ENCODE measurements around the gene TSPAN9. TPM values are rescaled to one million over a fixed set of nuclear protein-coding genes. Genes with fewer than 3 reads are reported as not detected.

Gene TSPAN9
- total RNA-seq, 1 experiment from 2014 or later: 7.7 TPM

GRCh38 chr12:3132636-3133404 lies 55.6 kb downstream of the TSPAN9 start:
- CTCF ChIA-PET: no interaction called here
- H3K27ac ChIP-seq (ENCODE audit: low read length): no peak overlapping the region
- TF ChIP-seq, protein P1, sequence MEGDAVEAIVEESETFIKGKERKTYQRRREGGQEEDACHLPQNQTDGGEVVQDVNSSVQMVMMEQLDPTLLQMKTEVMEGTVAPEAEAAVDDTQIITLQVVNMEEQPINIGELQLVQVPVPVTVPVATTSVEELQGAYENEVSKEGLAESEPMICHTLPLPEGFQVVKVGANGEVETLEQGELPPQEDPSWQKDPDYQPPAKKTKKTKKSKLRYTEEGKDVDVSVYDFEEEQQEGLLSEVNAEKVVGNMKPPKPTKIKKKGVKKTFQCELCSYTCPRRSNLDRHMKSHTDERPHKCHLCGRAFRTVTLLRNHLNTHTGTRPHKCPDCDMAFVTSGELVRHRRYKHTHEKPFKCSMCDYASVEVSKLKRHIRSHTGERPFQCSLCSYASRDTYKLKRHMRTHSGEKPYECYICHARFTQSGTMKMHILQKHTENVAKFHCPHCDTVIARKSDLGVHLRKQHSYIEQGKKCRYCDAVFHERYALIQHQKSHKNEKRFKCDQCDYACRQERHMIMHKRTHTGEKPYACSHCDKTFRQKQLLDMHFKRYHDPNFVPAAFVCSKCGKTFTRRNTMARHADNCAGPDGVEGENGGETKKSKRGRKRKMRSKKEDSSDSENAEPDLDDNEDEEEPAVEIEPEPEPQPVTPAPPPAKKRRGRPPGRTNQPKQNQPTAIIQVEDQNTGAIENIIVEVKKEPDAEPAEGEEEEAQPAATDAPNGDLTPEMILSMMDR (IDR thresholded peaks at IDR 0.05): no peak
- TF ChIP-seq POLR2AphosphoS5 (IDR thresholded peaks at IDR 0.05; ENCODE audit: low read depth, low read length) (no peak), SIN3A (IDR thresholded peaks at IDR 0.05; ENCODE audit: borderline replicate concordance, insufficient read depth, low read depth, low read length) (no peak), TCF7L2 (IDR thresholded peaks at IDR 0.05; ENCODE audit: low read depth, low read length) (no peak)
- TF ChIP-seq, protein P2, sequence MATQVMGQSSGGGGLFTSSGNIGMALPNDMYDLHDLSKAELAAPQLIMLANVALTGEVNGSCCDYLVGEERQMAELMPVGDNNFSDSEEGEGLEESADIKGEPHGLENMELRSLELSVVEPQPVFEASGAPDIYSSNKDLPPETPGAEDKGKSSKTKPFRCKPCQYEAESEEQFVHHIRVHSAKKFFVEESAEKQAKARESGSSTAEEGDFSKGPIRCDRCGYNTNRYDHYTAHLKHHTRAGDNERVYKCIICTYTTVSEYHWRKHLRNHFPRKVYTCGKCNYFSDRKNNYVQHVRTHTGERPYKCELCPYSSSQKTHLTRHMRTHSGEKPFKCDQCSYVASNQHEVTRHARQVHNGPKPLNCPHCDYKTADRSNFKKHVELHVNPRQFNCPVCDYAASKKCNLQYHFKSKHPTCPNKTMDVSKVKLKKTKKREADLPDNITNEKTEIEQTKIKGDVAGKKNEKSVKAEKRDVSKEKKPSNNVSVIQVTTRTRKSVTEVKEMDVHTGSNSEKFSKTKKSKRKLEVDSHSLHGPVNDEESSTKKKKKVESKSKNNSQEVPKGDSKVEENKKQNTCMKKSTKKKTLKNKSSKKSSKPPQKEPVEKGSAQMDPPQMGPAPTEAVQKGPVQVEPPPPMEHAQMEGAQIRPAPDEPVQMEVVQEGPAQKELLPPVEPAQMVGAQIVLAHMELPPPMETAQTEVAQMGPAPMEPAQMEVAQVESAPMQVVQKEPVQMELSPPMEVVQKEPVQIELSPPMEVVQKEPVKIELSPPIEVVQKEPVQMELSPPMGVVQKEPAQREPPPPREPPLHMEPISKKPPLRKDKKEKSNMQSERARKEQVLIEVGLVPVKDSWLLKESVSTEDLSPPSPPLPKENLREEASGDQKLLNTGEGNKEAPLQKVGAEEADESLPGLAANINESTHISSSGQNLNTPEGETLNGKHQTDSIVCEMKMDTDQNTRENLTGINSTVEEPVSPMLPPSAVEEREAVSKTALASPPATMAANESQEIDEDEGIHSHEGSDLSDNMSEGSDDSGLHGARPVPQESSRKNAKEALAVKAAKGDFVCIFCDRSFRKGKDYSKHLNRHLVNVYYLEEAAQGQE (IDR thresholded peaks at IDR 0.05; ENCODE audit: insufficient read depth in 1 of 2, low read depth in 2 of 2, low read length in 1 of 2): no peak
- H3K4me3 ChIP-seq (ENCODE audit: low read depth in 2 of 2, low read length in 2 of 2): no peak overlapping the region
- DNase-seq (ENCODE audit: low read depth, low spot score) (no peak), ATAC-seq (no peak)
- in situ Hi-C loops (cut with HindIII; ENCODE audit: low pct_unique_long_range_greater_than_20kb, low sequenced_read_pairs) (no loop called here), intact Hi-C loops (cut with micrococcal nuclease; ENCODE audit: unreplicated experiment) (loop anchor here (2.0 kb wide), 1 partner anchor 56 kb away; the partner anchor contains the start of gene TSPAN9)
- POLR2A ChIA-PET: no interaction called here
- no TSS peak for BruUV-seq (replicated peaks)
- H3K27me3 ChIP-seq (ENCODE audit: control insufficient read depth, insufficient read depth, low read length): no peaks in the 10 kb centered on the region
- H3K4me1 ChIP-seq (ENCODE audit: control insufficient read depth, insufficient read depth, low read length): no peaks in the 10 kb centered on the region
- no peaks in the 10 kb centered on the region for H3K9me3 ChIP-seq (ENCODE audit: control insufficient read depth, insufficient read depth, low read depth, low read length)
- H3K36me3 ChIP-seq (ENCODE audit: control insufficient read depth, insufficient read depth, low read length): no peaks in the 10 kb centered on the region

DNA sequence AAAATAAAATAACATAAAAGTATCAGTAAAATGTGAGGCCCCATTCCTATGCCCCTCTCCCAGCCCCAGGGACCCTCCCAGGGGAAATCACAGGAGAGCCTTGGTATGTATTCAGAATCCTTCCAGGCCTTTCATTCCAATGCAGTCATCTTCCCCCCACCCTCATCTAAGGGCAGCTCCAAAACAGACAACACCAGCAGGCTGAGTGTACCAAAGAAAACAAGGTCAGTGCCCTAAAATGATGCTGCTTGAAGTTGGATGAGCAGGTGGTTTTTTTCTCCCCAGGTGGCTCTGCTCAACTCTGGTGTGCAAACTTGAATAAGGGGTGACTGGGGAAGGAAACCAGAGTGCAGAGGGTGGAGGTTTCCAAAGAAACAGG lies 56.2 kb downstream of the TSPAN9 start:
- Histone ChIP-seq H3K27me3 (ENCODE audit: control insufficient read depth, insufficient read depth, low read length) (no peaks in the 10 kb centered on the region), H3K36me3 (ENCODE audit: control insufficient read depth, insufficient read depth, low read length) (no peaks in the 10 kb centered on the region), H3K4me3 (ENCODE audit: low read depth in 2 of 2, low read length in 2 of 2) (no peak overlapping the region), H3K9me3 (ENCODE audit: control insufficient read depth, insufficient read depth, low read depth, low read length) (no peaks in the 10 kb centered on the region), H3K27ac (ENCODE audit: low read length) (no peak overlapping the region), H3K4me1 (ENCODE audit: control insufficient read depth, insufficient read depth, low read length) (no peaks in the 10 kb centered on the region)
- TF ChIP-seq POLR2AphosphoS5 (IDR thresholded peaks at IDR 0.05; ENCODE audit: low read depth, low read length) (no peak), SIN3A (IDR thresholded peaks at IDR 0.05; ENCODE audit: borderline replicate concordance, insufficient read depth, low read depth, low read length) (no peak), TCF7L2 (IDR thresholded peaks at IDR 0.05; ENCODE audit: low read depth, low read length) (no peak)
- TF ChIP-seq, protein P1 (IDR thresholded peaks at IDR 0.05): no peak
- TF ChIP-seq, protein P2 (IDR thresholded peaks at IDR 0.05; ENCODE audit: insufficient read depth in 1 of 2, low read depth in 2 of 2, low read length in 1 of 2): no peak
- DNase-seq (ENCODE audit: low read depth, low spot score): no peak
- intact Hi-C loops (cut with micrococcal nuclease; ENCODE audit: unreplicated experiment) (loop anchor here (2.0 kb wide), 1 partner anchor 57 kb away; the partner anchor contains the start of gene TSPAN9), in situ Hi-C loops (cut with HindIII; ENCODE audit: low pct_unique_long_range_greater_than_20kb, low sequenced_read_pairs) (no loop called here)
- ChIA-PET CTCF (no interaction called here), POLR2A (no interaction called here)
- ATAC-seq: no peak
- BruUV-seq (replicated peaks): no TSS peak
